Activated gamma-delta T cell treated with anti-CD3 and anti-CD28 coated beads, Interleukin-2, amount 50 U/mL, for 16 hours (primary cell): ENCODE data around the gene KLF1.

ENCODE experiments used
- DNase-seq: peaks from one replicate; pipeline ENCODE4 v3.0.0-alpha.2; 2020; ENCODE audit warnings: low read depth

KLF1 gene

DNA sequence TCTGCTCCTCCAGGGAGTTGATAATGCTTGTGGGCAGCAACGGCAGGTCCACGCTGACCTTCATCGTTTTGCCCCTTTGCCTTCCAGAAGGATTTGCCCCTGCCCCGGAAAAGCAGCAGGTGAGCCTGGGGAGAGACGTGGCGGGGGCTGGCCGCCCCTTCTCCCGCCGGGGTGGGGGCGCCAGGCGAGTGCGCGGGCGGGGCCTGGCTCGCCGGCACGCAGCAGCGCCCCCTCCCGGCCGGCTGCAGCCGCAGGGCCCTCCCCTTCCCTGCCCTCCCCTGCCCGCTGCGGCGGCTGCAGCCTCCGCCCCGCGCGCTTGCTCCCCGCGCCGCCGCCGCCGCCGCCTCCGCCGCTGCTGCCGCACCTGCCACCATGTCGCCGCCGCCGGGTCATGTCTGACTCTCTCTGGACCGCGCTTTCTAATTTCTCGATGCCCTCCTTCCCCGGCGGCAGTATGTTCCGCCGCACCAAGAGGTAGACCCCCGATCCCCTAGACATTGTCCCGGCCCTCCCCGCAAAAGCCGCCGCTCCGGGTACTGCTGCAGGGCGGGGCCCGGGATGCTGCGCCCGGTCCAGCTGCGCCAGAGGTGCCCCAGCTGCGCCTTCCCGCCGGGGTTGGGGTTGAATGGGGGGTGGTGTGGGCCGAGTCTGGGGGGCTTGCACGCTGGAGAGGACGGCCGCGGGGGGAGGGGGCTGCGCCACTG is 48.7 kb downstream of the KLF1 start, which contains the start of gene MAST1:
Gene MAST1 (plus strand): TSS at position 334 of the 704 bp plus-strand sequence. CDS start 58 bp downstream, at position 392.
- DNase-seq = no peak

DNA sequence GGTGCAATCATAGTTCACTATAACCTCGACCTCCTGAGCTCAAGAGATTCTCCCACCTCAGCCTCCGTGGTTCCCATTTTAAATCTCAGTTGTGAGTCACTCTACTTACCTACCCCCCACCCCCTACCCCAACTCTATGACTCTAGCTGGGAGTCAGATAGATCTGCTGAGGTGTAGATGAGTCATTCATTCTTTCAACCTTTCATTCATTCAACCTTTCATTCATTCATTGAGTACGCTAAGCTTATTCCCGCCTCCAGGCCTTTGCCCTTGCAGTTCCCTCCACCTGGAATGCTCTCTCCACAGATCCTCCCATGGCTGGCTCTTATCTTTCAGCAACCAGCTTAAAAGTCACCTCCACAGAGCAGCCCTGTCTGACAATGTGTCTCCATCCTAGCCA is 49.8 kb downstream of the KLF1 start:
- no peak for DNase-seq

DNA sequence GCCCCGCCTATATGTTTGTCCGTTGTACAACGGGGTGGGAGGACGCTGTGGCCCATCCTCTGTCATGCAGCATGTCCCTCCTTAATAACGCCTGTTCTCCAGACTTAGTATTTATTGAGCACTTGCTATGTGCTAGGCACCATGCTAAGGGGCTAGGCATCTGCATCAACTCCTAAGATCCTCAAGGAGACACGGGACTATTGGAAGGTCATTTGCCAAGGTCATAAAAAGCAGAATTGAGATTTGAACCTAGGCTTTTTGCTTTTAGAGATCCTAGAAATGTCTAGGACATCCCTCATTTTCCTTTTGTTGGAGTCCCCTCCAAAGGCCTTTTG is 50.5 kb downstream of the KLF1 start:
- no peak for DNase-seq

DNA sequence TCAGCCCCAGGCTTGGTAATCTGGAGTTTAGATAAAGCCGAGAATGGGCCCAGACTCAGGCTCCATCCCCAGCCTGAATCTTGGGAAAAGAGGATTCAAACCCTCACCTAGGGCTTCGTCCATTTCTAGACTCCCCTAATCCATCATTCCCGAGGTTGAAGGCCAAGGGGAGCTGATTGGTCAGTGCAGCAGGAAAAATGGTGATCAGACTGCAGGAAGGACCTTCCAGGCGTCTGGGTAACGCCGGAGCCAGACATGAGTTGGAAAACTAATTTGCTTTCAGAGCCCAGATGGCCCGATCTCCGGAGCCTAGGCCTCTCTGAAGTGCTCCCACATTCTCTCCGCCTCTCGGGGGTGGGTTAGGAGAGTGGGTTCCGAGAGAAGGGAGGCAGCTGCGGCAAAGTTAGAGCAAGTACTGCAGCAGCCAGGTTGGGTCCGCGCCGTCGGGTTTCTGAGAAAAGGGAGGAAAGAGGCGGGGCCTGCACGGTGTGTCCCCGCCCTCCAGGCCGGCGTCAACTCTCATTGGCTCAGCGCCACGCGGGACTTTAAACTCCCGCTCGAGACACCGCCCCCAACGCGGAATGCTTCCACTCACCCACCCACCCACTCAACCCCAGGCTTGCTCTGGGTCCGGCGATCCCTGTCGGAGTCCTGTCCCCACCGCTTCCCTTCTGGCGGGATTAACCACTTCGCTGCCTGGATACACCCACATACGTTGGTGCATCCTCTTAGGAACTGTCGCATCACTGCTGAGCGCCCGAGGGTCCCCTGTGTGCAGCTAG is 51.8 kb downstream of the KLF1 start:
- DNase-seq = no peak

DNA sequence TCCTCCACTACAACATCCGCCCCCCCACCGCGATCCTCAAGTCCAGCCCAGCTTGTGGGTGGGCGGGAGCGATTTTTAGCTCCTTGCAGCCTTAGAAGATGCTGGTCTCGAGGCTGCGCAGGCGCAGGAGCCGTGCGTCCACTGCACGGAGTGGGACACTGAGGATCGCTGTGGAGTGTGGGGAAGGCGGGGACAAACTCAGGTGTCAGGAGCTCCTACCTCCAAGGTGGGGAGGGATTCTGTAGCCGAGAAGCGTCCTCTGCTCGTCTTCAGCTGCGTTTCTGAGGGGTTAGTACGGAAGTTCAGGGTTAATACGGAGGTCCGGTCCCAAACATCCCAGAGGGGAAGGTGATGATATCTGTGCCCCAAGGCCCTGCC is 52.4 kb downstream of the KLF1 start, which contains the start of gene RTBDN:
Gene RTBDN (minus strand): TSS at position 14 of the 378 bp plus-strand sequence. CDS start 4,600 bp downstream, outside the sequence.
- DNase-seq = no peak
